H9 (cell line): ENCODE results near the gene ROBO3. TPM values are rescaled to one million over a fixed set of nuclear protein-coding genes. Genes with fewer than 3 reads are reported as not detected.
A peak's percentile ranks its signal among the peaks of the same experiment; 100 is the strongest.

Experiments used
- DNase-seq: peaks from one replicate; pipeline ENCODE4 v3.0.0-alpha.2; 2017
- H2AFZ ChIP-seq: one replicate; pipeline ENCODE4 v1.6.1; 2013; ENCODE audit warnings: mild to moderate bottlenecking, low read length, control low read depth, moderate library complexity
- H2AK5ac ChIP-seq: 2 replicates; pipeline ENCODE4 v1.6.1; 2013; ENCODE audit warnings: low read length, control low read depth, mixed read lengths; ENCODE audit not compliant: insufficient read length
- H2BK120ac ChIP-seq: one replicate; pipeline ENCODE4 v1.6.1; 2013; ENCODE audit warnings: low read depth, mild to moderate bottlenecking, low read length, control low read depth, inconsistent platforms; ENCODE audit not compliant: poor library complexity, severe bottlenecking
- H2BK12ac ChIP-seq: 2 replicates; pipeline ENCODE4 v1.6.1; 2013; ENCODE audit warnings: low read length, control low read depth, mixed read lengths, low read depth; ENCODE audit not compliant: insufficient read length
- H2BK15ac ChIP-seq: 2 replicates; pipeline ENCODE4 v1.6.1; 2013; ENCODE audit warnings: low read depth, low read length, control low read depth
- H2BK20ac ChIP-seq: one replicate; pipeline ENCODE4 v1.6.1; 2013; ENCODE audit warnings: low read depth, mild to moderate bottlenecking, low read length, control low read depth, inconsistent platforms; ENCODE audit not compliant: poor library complexity, severe bottlenecking
- H2BK5ac ChIP-seq: 2 replicates; pipeline ENCODE4 v1.6.1; 2013; ENCODE audit warnings: low read length, control low read depth, mixed read lengths; ENCODE audit not compliant: insufficient read length
- H3K14ac ChIP-seq: 2 replicates; pipeline ENCODE4 v1.6.1; 2013; ENCODE audit warnings: low read length, control low read depth; ENCODE audit not compliant: insufficient read depth
- H3K18ac ChIP-seq: 2 replicates; pipeline ENCODE4 v1.6.1; 2013; ENCODE audit warnings: low read depth, mild to moderate bottlenecking, mixed read lengths, low read length, control low read depth; ENCODE audit not compliant: insufficient read length
- H3K23ac ChIP-seq: 2 replicates; pipeline ENCODE4 v1.6.1; 2013; ENCODE audit warnings: low read length, control low read depth, mixed read lengths, low read depth; ENCODE audit not compliant: insufficient read length
- H3K23me2 ChIP-seq: 2 replicates; pipeline ENCODE4 v1.6.1; 2013; ENCODE audit warnings: low read depth, mild to moderate bottlenecking, mixed read lengths, low read length, control low read depth; ENCODE audit not compliant: insufficient read length, poor library complexity, severe bottlenecking
- H3K27ac ChIP-seq: 2 replicates; pipeline ENCODE4 v1.5.1; 2013; ENCODE audit warnings: low read length, control low read depth, mixed read lengths, low read depth; ENCODE audit not compliant: insufficient read length
- H3K27me3 ChIP-seq: 2 replicates; pipeline ENCODE4 v1.6.1; 2013; ENCODE audit warnings: low read length, control low read depth, inconsistent platforms; ENCODE audit not compliant: insufficient read depth
- H3K4ac ChIP-seq: 2 replicates; pipeline ENCODE4 v1.6.1; 2013; ENCODE audit warnings: low read depth, mild to moderate bottlenecking, control low read depth, inconsistent platforms, low read length, moderate library complexity
- H3K4me1 ChIP-seq: 2 replicates; pipeline ENCODE4 v1.6.1; 2013; ENCODE audit warnings: low read length, control low read depth, inconsistent platforms; ENCODE audit not compliant: insufficient read depth
- H3K4me2 ChIP-seq: 2 replicates; pipeline ENCODE4 v1.6.1; 2013; ENCODE audit warnings: low read length, control low read depth, mixed read lengths; ENCODE audit not compliant: insufficient read length, insufficient read depth
- H3K56ac ChIP-seq: 2 replicates; pipeline ENCODE4 v1.6.1; 2013; ENCODE audit warnings: low read depth, mild to moderate bottlenecking, mixed read lengths, low read length, control low read depth; ENCODE audit not compliant: insufficient read length
- H3K79me1 ChIP-seq: 2 replicates; pipeline ENCODE4 v1.6.1; 2013; ENCODE audit warnings: low read depth, mild to moderate bottlenecking, moderate library complexity, low read length, control low read depth, inconsistent platforms; ENCODE audit not compliant: insufficient read depth, poor library complexity, severe bottlenecking
- H3K79me2 ChIP-seq: 2 replicates; pipeline ENCODE4 v1.6.1; 2013; ENCODE audit warnings: low read length, control low read depth, inconsistent platforms; ENCODE audit not compliant: insufficient read depth
- H3K9ac ChIP-seq: 2 replicates; pipeline ENCODE4 v1.6.1; 2013; ENCODE audit warnings: low read length, control low read depth, mixed read lengths; ENCODE audit not compliant: insufficient read length; ENCODE audit errors: extremely low read depth
- H3K9me3 ChIP-seq: one replicate; pipeline ENCODE4 v1.6.1; 2013; ENCODE audit warnings: low read depth, low read length, inconsistent platforms; ENCODE audit not compliant: control insufficient read depth
- H3T11ph ChIP-seq: one replicate; pipeline ENCODE4 v1.6.1; 2013; ENCODE audit warnings: mild to moderate bottlenecking, low read length, control low read depth, inconsistent platforms
- H4K20me1 ChIP-seq: one replicate; pipeline ENCODE4 v1.6.1; 2013; ENCODE audit not compliant: control insufficient read depth, insufficient read length, insufficient read depth
- H4K5ac ChIP-seq: 2 replicates; pipeline ENCODE4 v1.6.1; 2013; ENCODE audit warnings: low read depth, mild to moderate bottlenecking, mixed read lengths, low read length, control low read depth; ENCODE audit not compliant: insufficient read length
- H4K8ac ChIP-seq: replicated peaks from 2 replicates; pipeline ENCODE4 v1.6.1; 2013; ENCODE audit warnings: low read length, control low read depth, mixed read lengths, low read depth; ENCODE audit not compliant: insufficient read length
- H4K91ac ChIP-seq: 2 replicates; pipeline ENCODE4 v1.6.1; 2013; ENCODE audit warnings: low read depth, mild to moderate bottlenecking, moderate library complexity, mixed read lengths, low read length, control low read depth; ENCODE audit not compliant: insufficient read length
- H3K27ac Mint-ChIP-seq, 3 experiments: 2 replicates in 2 of 3; 3 replicates in 1 of 3; pipeline ENCODE4 v1.8.0; 2020 to 2021; ENCODE audit warnings: mixed read lengths in 3 of 3, mild to moderate bottlenecking in 1 of 3, moderate library complexity in 1 of 3
- H3K27me3 Mint-ChIP-seq: 2 replicates; pipeline ENCODE4 v1.8.0; 2021; ENCODE audit warnings: low read depth, mild to moderate bottlenecking, moderate library complexity, mixed read lengths
- H3K36me3 Mint-ChIP-seq, 3 experiments: 2 replicates in 2 of 3; 3 replicates in 1 of 3; pipeline ENCODE4 v1.8.0; 2020 to 2021; ENCODE audit warnings: low read depth in 3 of 3, mixed read lengths in 3 of 3; ENCODE audit not compliant: insufficient read depth in 1 of 3
- H3K4me1 Mint-ChIP-seq, 2 experiments: 2 replicates each; pipeline ENCODE4 v1.8.0; 2020; ENCODE audit warnings: mixed read lengths in 2 of 2
- H3K4me3 Mint-ChIP-seq, 2 experiments: 2 replicates in 1 of 2; 3 replicates in 1 of 2; pipeline ENCODE4 v1.8.0; 2020 to 2021; ENCODE audit warnings: mild to moderate bottlenecking in 2 of 2, mixed read lengths in 2 of 2, moderate library complexity in 1 of 2
- H3K9me3 Mint-ChIP-seq, 2 experiments: 2 replicates in 1 of 2; 3 replicates in 1 of 2; pipeline ENCODE4 v1.8.0; 2020; ENCODE audit warnings: mild to moderate bottlenecking in 2 of 2, mixed read lengths in 2 of 2, moderate library complexity in 1 of 2
- WGBS: extraction: QIAGEN DNeasy Blood & Tissue Kit; methylation state at CpG from one replicate; pipeline ENCODE4 v1.1.7; 2013; ENCODE audit warnings: missing lambda C conversion rate, low lambda C conversion rate, mixed read lengths; ENCODE audit not compliant: insufficient read length; ENCODE audit errors: extremely low coverage; 5-methylcytosine and 5-hydroxymethylcytosine counted together
- total RNA-seq: library from RNA; stranded (reverse); gene quantifications from 2 replicates; pipeline ENCODE4 v1.2.1, GENCODE V29; 2021
- TF ChIP-seq, protein P1 (sequence below): fragments of 200-600 bp; sonication (generic); conservative IDR thresholded peaks from 3 replicates; pipeline ENCODE4 v1.8.0; 2021; ENCODE audit warnings: antibody characterized with exemption, mild to moderate bottlenecking

The ROBO3 gene
- total RNA-seq, 1 experiment from 2014 or later, result 12.6 TPM

DNA sequence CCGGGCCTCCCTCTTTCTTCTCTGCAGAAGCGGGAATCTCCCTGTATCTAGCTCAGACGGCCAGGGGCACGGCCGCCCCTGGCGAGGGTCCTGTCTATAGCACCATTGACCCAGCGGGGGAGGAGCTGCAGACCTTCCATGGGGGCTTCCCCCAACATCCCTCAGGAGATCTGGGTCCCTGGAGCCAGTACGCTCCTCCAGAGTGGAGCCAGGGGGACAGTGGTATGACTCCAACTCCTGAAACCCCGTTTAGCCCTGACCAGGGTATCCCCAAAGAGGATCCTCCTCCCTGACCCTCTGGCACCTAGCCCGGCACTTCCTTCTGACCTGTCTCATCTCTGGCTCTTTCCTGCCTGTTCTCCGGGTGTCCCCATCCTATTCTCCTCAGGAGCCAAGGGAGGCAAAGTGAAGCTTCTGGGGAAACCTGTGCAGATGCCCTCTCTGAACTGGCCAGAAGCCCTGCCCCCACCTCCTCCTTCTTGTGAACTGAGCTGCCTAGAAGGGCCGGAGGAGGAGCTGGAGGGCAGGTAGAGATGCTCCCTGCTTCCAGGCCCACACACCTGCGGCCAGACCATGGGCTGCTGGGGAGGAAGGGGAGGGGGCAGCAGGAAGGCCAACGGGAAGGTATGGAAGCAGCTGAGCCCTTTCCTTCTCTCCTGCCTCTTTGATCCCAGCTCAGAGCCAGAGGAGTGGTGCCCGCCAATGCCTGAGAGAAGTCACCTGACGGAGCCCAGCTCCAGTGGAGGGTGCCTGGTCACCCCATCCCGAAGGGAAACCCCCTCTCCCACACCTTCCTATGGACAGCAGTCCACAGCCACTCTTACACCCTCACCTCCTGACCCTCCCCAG lies 12.9 kb downstream of the ROBO3 start:
- no peak overlapping the region for H4K5ac ChIP-seq
- no peaks in the 10 kb centered on the region for H3K4me1 ChIP-seq
- Mint-ChIP-seq H3K36me3 (no peaks in the 10 kb centered on the region; a peak in 2 of 7 replicates), H3K4me3 (peak overlapping the region; percentile 82 to 89), H3K27ac (no peak overlapping the region), H3K27me3 (peaks cover 31% of the 10 kb centered on the region), H3K9me3 (peaks cover 0 to 3% of the 10 kb centered on the region in 2 experiments; a peak in 1 of 5 replicates), H3K4me1 (peaks cover 20 to 29% of the 10 kb centered on the region in 2 experiments)
- no peak overlapping the region for H3K4ac ChIP-seq
- no peak overlapping the region for H3K9ac ChIP-seq
- H3K79me1 ChIP-seq, result no peaks in the 10 kb centered on the region
- no peak overlapping the region for H2BK5ac ChIP-seq
- H2AFZ ChIP-seq, result no peak overlapping the region
- H3K23ac ChIP-seq, result no peak overlapping the region
- H2BK15ac ChIP-seq, result no peak overlapping the region
- no peaks in the 10 kb centered on the region for H3K79me2 ChIP-seq
- no peak overlapping the region for H3K27ac ChIP-seq
- H4K91ac ChIP-seq, result no peak overlapping the region
- H3K18ac ChIP-seq, result no peak overlapping the region
- peaks cover 6% of the 10 kb centered on the region; the same call in 1 of the 2 replicates for H3K27me3 ChIP-seq
- H2AK5ac ChIP-seq, result no peak overlapping the region
- H3T11ph ChIP-seq, result no peak overlapping the region
- no peak overlapping the region for H2BK20ac ChIP-seq
- H2BK12ac ChIP-seq, result no peak overlapping the region
- H3K14ac ChIP-seq, result no peak overlapping the region
- no peak overlapping the region for H2BK120ac ChIP-seq
- WGBS, result no CpG with 5 or more reads among the region's 17 CpGs
- H3K23me2 ChIP-seq, result peaks cover 6% of the 10 kb centered on the region
- H3K56ac ChIP-seq, result no peak overlapping the region
- TF ChIP-seq, protein P1, sequence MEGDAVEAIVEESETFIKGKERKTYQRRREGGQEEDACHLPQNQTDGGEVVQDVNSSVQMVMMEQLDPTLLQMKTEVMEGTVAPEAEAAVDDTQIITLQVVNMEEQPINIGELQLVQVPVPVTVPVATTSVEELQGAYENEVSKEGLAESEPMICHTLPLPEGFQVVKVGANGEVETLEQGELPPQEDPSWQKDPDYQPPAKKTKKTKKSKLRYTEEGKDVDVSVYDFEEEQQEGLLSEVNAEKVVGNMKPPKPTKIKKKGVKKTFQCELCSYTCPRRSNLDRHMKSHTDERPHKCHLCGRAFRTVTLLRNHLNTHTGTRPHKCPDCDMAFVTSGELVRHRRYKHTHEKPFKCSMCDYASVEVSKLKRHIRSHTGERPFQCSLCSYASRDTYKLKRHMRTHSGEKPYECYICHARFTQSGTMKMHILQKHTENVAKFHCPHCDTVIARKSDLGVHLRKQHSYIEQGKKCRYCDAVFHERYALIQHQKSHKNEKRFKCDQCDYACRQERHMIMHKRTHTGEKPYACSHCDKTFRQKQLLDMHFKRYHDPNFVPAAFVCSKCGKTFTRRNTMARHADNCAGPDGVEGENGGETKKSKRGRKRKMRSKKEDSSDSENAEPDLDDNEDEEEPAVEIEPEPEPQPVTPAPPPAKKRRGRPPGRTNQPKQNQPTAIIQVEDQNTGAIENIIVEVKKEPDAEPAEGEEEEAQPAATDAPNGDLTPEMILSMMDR, result no peak
- no peak overlapping the region for H3K4me2 ChIP-seq
- peak; percentile 55 for DNase-seq
- H4K8ac ChIP-seq, result no peak overlapping the region
- no peaks in the 10 kb centered on the region for H4K20me1 ChIP-seq
- H3K9me3 ChIP-seq, result no peaks in the 10 kb centered on the region
